SU-DHL-6 (cell line): ENCODE measurements around the gene C6orf89.

Source experiments
- H2AFZ ChIP-seq: fragments of 200-600 bp; sonication (generic); 2 replicates; pipeline ENCODE4 v1.6.1; 2014; ENCODE audit warnings: low read depth, mild to moderate bottlenecking, moderate library complexity, mixed read lengths, antibody characterized with exemption, low read length; ENCODE audit not compliant: severe bottlenecking
- H3F3A ChIP-seq: fragments of 200-600 bp; shearing (Covaris generic); 2 replicates; pipeline ENCODE4 v1.6.0; 2016; ENCODE audit warnings: antibody characterized with exemption, mild to moderate bottlenecking; ENCODE audit not compliant: insufficient read depth
- H3K27ac ChIP-seq: fragments of 200-600 bp; sonication (generic); 2 replicates; pipeline ENCODE4 v1.5.1; 2016; ENCODE audit warnings: low read depth, mild to moderate bottlenecking, low read length, moderate library complexity, mixed read lengths
- H3K27me3 ChIP-seq: fragments of 200-600 bp; sonication (generic), shearing (Covaris generic); 2 replicates; pipeline ENCODE4 v1.6.0; 2014; ENCODE audit warnings: mild to moderate bottlenecking, low read length
- H3K36me3 ChIP-seq: fragments of 200-600 bp; sonication (generic); 2 replicates; pipeline ENCODE4 v1.6.1; 2014; ENCODE audit warnings: mild to moderate bottlenecking, low read length, mixed read lengths
- H3K4me2 ChIP-seq: fragments of 300-600, 200-600 bp; shearing (Covaris generic), sonication (generic); 2 replicates; pipeline ENCODE4 v1.6.0; 2014; ENCODE audit warnings: low read length, low read depth, mild to moderate bottlenecking; ENCODE audit not compliant: poor library complexity, severe bottlenecking
- H3K4me3 ChIP-seq: fragments of 200-600 bp; sonication (generic); 2 replicates; pipeline ENCODE4 v1.5.1; 2014; ENCODE audit warnings: antibody characterized with exemption, low read length, mild to moderate bottlenecking, mixed read lengths; ENCODE audit not compliant: insufficient read depth, poor library complexity, severe bottlenecking
- H3K79me2 ChIP-seq: fragments of 200-600 bp; sonication (generic); 2 replicates; pipeline ENCODE4 v1.6.1; 2014; ENCODE audit warnings: mild to moderate bottlenecking, low read length, moderate library complexity; ENCODE audit not compliant: insufficient read depth
- H3K9ac ChIP-seq: fragments of 200-600 bp; sonication (generic); 2 replicates; pipeline ENCODE4 v1.7.0; 2014; ENCODE audit warnings: mild to moderate bottlenecking, low read length
- H3K9me2 ChIP-seq: fragments of 200-600 bp; sonication (generic); replicated peaks from 2 replicates; pipeline ENCODE4 v1.6.1; 2014; ENCODE audit warnings: low read length; ENCODE audit not compliant: insufficient read depth
- H3K9me3 ChIP-seq: fragments of 200-600 bp; sonication (generic); 2 replicates; pipeline ENCODE4 v1.6.1; 2014; ENCODE audit warnings: low read length, mixed read lengths; ENCODE audit not compliant: insufficient read depth
- H4K20me1 ChIP-seq: fragments of 200-600 bp; sonication (generic); 2 replicates; pipeline ENCODE4 v1.6.1; 2014; ENCODE audit warnings: low read depth, mild to moderate bottlenecking, antibody characterized with exemption, low read length, moderate library complexity, mixed read lengths
- EZH2phosphoT487 ChIP-seq: fragments of 200-600 bp; sonication (generic), shearing (Covaris generic); conservative IDR thresholded peaks from 2 replicates; pipeline ENCODE4 v1.6.1; 2018; ENCODE audit warnings: mild to moderate bottlenecking, antibody characterized with exemption, low read length, moderate library complexity, mixed read lengths
- TF ChIP-seq, protein P1 (sequence below): fragments of 200-600 bp; sonication (generic); IDR thresholded peaks from one replicate; pipeline ENCODE4 v1.5.1; 2017; ENCODE audit warnings: antibody characterized with exemption, mild to moderate bottlenecking, low read length, moderate library complexity; ENCODE audit not compliant: insufficient read depth, poor library complexity, severe bottlenecking

Gene C6orf89

DNA sequence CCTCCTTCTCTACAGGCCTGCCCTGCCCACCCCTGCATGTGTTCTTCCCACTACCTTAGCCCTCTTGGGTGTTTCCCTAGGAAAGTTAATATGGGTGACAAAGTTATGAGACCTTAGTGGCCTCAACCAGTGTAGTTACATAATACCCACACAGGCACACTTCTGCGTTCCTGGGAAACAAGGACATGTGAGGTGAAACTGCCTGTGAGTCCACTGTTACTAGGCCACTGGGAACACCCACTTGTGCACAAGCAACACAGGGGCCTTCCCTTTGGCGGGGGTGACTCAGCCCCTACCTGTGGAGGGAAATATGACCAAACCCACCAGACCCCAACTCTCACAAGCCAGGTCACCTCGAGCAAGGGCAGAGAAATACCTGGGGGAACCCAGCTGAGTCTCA lies 81.5 kb downstream of the C6orf89 start:
- H3K9me2 ChIP-seq, result no peaks in the 10 kb centered on the region
- H3K36me3 ChIP-seq, result 0 out of 2 replicates have a peak, but pooled peaks cover 2% of the 10 kb centered on the region
- H3K27ac ChIP-seq, result no peak overlapping the region

GRCh38 chr6:36967757-36968156 lies 82.0 kb downstream of the C6orf89 start:
- Histone ChIP-seq H4K20me1 (no peaks in the 10 kb centered on the region), H3K9me3 (no peaks in the 10 kb centered on the region), H3F3A (peaks cover 13% of the 10 kb centered on the region), H3K36me3 (0 out of 2 replicates have a peak, but pooled peaks cover 2% of the 10 kb centered on the region), H3K27me3 (no peaks in the 10 kb centered on the region), H3K79me2 (no peaks in the 10 kb centered on the region), H3K9me2 (no peaks in the 10 kb centered on the region), H3K9ac (no peak overlapping the region), H3K4me2 (no peak overlapping the region), H3K4me3 (no peak overlapping the region), H3K27ac (no peak overlapping the region), H2AFZ (no peak overlapping the region)
- TF ChIP-seq EZH2phosphoT487, result no peak
- TF ChIP-seq, protein P1, sequence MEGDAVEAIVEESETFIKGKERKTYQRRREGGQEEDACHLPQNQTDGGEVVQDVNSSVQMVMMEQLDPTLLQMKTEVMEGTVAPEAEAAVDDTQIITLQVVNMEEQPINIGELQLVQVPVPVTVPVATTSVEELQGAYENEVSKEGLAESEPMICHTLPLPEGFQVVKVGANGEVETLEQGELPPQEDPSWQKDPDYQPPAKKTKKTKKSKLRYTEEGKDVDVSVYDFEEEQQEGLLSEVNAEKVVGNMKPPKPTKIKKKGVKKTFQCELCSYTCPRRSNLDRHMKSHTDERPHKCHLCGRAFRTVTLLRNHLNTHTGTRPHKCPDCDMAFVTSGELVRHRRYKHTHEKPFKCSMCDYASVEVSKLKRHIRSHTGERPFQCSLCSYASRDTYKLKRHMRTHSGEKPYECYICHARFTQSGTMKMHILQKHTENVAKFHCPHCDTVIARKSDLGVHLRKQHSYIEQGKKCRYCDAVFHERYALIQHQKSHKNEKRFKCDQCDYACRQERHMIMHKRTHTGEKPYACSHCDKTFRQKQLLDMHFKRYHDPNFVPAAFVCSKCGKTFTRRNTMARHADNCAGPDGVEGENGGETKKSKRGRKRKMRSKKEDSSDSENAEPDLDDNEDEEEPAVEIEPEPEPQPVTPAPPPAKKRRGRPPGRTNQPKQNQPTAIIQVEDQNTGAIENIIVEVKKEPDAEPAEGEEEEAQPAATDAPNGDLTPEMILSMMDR, result no peak

More for the DNA sequence above, 81.5 kb downstream of the C6orf89 start:
- Histone ChIP-seq H3K4me3 (no peak overlapping the region), H4K20me1 (no peaks in the 10 kb centered on the region), H3K27me3 (no peaks in the 10 kb centered on the region), H3F3A (peaks cover 13% of the 10 kb centered on the region), H3K4me2 (no peak overlapping the region), H3K9ac (no peak overlapping the region), H3K79me2 (no peaks in the 10 kb centered on the region), H3K9me3 (no peaks in the 10 kb centered on the region), H2AFZ (no peak overlapping the region)
- TF ChIP-seq, protein P1, result no peak
- TF ChIP-seq EZH2phosphoT487, result no peak

GRCh38 chr6:36968266-36968977 lies 82.7 kb downstream of the C6orf89 start:
- H3K36me3 ChIP-seq, result peaks cover 6% of the 10 kb centered on the region; the same call in 1 of the 2 replicates
- H3K79me2 ChIP-seq, result no peaks in the 10 kb centered on the region

More at GRCh38 chr6:36968266-36968977, 82.7 kb downstream of the C6orf89 start:
- H3F3A ChIP-seq, result peaks cover 13% of the 10 kb centered on the region
- no peak overlapping the region for H3K27ac ChIP-seq
- H3K9me3 ChIP-seq, result no peaks in the 10 kb centered on the region
- no peaks in the 10 kb centered on the region for H3K9me2 ChIP-seq
- H2AFZ ChIP-seq, result no peak overlapping the region
- no peak for TF ChIP-seq EZH2phosphoT487
- TF ChIP-seq, protein P1, result no peak
- H4K20me1 ChIP-seq, result no peaks in the 10 kb centered on the region
- H3K4me2 ChIP-seq, result no peak overlapping the region
- no peak overlapping the region for H3K4me3 ChIP-seq
- H3K27me3 ChIP-seq, result no peaks in the 10 kb centered on the region
- H3K9ac ChIP-seq, result no peak overlapping the region
